GM18526 (cell line): ENCODE results near the gene KCNT1.

Experiments
- POLR2A ChIP-seq: IDR thresholded peaks from 3 replicates; pipeline ENCODE4 v1.6.1; 2011; ENCODE audit not compliant: insufficient read length; ENCODE audit errors: extremely low read depth

KCNT1 gene

DNA sequence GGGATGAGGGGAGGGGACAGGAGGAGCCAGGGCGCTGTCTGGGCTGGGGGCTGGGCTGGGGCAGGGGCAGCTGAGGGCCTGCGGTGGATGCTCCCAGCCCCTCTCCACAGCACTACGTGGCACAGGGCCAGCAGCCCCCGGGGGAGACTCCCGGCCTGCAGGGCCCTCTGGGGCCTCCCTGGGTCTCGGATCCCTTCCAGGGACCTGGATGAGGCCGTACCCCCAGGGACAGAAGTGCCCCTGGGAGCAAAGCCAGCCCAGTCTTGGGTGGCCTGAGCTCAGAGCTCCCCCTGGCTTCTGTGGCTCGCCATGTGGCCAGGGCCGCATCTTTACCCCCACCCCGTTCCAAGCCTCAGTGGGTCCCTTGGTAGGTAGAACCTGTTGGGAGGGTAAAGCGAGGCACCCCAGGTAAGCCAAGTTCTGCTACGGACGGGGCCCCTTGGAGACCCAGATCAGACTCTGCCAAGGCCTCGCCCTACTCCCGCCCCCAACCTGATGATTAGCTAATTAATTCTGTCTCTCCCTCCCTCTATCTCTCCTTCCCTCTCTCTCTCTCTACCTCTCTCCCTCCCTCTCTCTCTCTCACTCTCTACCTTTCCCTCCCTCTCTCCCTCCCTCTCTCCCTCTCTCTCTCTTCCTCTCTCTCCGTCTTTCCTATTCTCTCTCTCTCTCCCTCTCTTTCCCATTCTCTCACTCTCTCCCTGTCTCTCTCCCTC, 24.3 kb downstream of the KCNT1 start:
- no peak for TF ChIP-seq POLR2A

DNA sequence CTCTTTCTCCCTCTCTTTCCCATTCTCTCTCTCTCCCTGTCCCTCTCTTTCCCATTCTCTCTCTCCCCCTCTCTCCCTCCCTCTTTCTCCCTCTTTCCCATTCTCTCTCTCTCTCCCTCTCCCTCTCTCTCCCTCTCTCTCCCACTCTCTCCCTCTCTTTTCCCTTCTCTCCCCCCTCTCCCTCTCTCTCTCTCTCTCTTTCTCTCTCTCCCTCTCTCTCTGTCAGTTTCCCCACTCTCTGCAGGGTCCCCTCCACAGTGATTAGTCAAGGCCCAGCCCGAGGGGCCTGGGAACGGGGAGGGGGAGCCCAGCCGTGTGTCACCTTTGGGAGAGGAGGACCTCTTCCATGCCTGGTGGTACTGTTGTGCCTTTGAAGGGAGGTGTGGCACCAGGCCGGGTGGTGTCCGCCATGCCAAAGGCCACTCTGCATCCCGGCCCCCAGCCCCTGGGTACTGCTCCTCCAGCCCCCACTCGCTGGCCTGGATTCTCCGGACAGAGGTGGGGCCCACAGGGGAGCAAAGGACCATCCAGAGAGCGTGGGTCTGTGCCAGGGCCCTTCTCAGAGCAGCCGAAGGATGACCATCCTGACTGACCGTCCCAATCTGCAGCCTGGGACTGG, 25.4 kb downstream of the KCNT1 start:
- TF ChIP-seq POLR2A, result no peak

DNA sequence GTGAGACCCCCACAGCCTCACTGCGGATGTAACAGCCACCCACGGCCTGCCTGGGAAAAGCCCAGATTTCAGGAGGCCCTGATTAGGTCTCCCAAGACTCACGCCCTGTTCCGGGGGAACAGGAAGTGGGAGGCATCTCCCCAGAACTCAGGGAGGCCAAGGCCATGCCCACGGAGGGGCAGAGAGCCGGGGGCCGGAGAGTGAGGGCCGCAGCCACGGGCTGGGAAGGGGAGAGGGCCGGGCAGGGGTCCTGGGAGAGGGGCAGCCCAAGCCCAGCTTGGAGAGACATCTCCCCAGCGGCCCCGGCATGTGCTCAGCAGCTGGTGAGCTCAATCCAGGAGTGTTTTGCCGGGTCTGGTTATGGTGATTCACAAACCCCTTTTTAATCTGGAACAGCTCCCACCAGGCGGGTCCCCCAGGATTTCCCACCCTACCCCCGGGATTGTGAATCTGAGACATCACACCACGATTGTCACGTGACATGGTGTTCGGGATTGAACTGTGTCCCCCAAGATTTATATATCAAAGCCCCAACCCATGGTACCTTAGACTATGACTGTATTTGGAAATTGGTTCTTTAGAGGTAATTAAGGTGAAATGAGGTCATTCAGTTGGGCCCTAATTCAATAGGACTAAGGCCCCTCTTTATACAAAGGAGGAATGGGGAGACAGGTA, 26.6 kb downstream of the KCNT1 start:
- TF ChIP-seq POLR2A, result no peak

GRCh38 chr9:135729480-135729879, 27.5 kb downstream of the KCNT1 start:
- TF ChIP-seq POLR2A, result no peak

DNA sequence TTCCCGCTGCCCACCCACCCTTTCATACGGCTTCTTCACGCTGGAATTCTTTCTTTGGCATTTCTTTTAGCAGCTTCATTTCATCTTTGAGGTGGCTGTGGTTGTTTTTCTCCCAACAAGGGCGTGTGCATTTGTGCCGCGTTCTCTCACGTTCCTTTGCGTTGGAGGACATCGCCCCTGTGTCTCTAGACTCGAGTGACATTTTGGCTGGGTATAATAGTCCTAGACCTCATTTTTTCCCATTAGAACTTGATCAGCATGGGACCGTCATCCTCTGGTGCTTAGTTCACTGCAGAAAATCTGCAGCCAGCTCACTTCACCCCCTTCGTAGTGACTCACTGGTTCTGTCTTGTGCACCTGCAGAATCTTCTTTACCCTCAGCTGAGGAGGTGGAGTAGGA, 29.5 kb downstream of the KCNT1 start:
- TF ChIP-seq POLR2A, result no peak

- no peak for TF ChIP-seq POLR2A
Measured at GRCh38 chr9:135732569-135733257, 30.7 kb downstream of the KCNT1 start.

GRCh38 chr9:135734616-135735144, 32.7 kb downstream of the KCNT1 start:
- no peak for TF ChIP-seq POLR2A

GRCh38 chr9:135736272-135736978, 34.4 kb downstream of the KCNT1 start:
- TF ChIP-seq POLR2A, result no peak

DNA sequence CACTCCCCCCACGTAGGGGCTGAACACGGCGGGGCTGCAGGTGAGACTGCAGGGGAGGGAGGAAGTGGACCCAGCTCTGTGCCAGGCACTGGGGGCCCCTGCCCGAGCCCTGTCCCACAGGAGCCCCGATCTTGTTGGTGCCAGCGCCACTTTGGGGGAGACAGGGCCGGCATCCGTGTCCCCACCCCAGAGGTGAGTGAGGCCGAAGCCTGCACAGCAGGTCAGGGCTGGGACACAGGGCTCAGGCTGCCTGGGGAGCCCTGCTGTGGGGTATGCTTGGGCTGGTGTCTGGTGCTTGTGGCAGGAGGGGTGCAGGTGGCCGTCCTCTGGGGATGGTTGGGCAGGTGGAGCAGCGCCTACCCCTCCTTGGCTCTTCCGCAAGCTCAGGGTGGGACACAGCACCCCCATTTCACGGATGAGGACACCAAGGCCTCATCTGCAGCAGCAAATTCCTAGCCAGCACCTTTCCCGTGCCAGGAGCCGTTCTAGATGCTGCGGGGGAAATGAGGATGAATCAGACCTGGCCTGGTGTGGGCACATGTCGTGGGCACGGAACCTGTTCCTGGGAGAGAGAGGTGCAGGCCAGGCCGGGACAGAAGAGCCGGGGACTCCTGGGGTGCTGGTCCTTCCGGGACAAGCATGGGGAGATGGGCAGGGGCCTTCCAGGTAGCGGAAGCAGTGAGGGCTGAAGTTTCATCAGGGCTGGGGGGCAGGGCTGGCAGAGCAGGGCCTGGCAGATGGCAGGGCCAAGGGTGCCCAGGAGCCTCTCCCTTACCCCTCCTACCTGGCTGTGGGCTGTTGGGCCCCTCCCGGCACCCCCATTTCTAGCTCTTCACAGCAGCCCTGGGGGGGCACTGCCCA, 35.2 kb downstream of the KCNT1 start:
- no peak for TF ChIP-seq POLR2A

GRCh38 chr9:135737840-135738521, 36.0 kb downstream of the KCNT1 start:
- TF ChIP-seq POLR2A, result no peak

DNA sequence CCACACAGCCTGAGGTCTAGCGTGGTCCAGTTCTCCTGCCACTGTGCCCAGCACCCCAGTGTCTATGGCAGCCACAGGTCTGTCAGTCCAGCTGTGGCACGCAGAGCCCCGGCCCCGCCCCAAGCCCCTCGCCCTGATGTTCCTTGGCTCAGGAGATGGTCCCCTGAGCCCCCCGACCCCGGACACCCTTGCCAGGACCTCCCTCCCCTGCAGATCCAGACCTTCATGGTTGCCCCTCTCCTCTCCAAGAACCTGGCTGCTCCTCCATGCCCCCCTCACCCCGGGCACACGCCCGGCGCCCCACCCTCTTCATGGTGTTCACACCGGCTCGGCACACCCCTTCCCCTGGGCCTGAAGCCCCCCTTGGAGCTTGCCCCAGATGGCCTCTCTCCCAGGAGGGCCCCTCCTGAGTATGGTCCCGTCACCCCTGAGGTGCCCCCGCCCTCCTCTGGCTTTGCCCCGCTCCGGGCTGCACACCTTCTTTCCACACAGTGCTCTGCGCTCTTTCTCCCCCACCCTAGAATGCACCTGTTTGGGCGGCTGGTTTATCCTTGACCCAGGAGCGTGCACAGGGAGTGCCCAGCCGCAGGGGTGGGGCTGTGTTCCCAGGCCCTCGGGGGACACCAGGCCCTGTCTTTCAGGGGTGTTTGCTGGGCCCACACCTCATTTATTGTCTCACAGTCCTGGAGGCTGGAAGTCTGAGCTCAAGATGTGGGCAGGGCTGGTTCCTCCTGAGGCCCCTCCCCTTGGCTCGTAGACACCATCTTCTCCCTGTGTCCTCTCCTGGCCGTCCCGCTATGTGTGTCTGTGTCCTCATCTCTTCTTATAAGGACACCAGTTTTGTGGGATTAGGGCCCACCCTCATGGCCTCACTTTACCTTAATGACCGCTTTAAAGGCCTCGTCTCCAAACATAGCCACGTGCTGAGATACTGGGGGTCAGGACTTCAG, 37.6 kb downstream of the KCNT1 start:
- no peak for TF ChIP-seq POLR2A
